SK-N-MC (cell line): Measurements from ENCODE around the gene DSC2.

ENCODE experiments used
- EZH2 ChIP-seq: fragments of 200-600 bp; sonication (generic); IDR thresholded peaks from one replicate; pipeline ENCODE4 v1.6.1; 2017; ENCODE audit warnings: antibody characterized with exemption
- POLR2AphosphoS5 ChIP-seq: IDR thresholded peaks from 2 replicates; pipeline ENCODE4 v1.6.1; 2012; ENCODE audit warnings: mild to moderate bottlenecking, low read depth, low read length, borderline replicate concordance

- TF ChIP-seq EZH2 (no peak), POLR2AphosphoS5 (no peak)
Measured at GRCh38 chr18:31061945-31062344, 40.3 kb downstream of the DSC2 start.
